GM21576 (cell line): Measurements from ENCODE around the gene KCNV2.
"Not testable (repeated sequence)": the region's sequence is repeated elsewhere in the genome, so short reads cannot be mapped to it uniquely, and the experiment has no call there.

Source experiments
- ATAC-seq: cut with Tn5 transposase; IDR thresholded peaks from one replicate; pipeline ENCODE4 v1.9.1; 2021; ENCODE audit warnings: mild to moderate bottlenecking, moderate library complexity; ENCODE audit not compliant: unreplicated experiment

KCNV2 gene

GRCh38 chr9:2717385-2717784 is at the start of gene KCNV2:
TSS of gene KCNV2 (plus strand) at chr9:2717510. CDS start at chr9:2717740, 230 bp downstream.
- ATAC-seq: no peak

DNA sequence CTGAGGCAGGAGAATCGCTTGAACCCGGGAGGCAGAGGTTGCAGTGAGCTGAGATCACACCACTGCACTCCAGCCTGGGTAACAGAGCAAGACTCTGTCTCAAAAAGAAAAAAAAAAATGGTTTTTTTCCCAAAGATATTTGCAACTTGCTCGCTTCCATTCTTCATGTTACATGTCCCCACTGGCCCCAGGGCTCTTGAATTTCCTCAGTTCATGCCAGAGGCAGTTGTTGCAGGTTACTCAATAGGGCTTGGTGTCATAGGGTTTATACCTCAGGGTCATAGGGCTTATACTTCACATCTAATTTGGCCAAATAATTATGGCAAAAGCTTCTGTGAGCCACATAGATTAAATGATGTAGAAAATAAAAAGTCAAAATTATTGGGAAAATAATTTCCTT is 44.1 kb upstream of the KCNV2 start:
- no peak for ATAC-seq

- no peak for ATAC-seq
Observed at GRCh38 chr9:2674141-2674824, 43.0 kb upstream of the KCNV2 start.

DNA sequence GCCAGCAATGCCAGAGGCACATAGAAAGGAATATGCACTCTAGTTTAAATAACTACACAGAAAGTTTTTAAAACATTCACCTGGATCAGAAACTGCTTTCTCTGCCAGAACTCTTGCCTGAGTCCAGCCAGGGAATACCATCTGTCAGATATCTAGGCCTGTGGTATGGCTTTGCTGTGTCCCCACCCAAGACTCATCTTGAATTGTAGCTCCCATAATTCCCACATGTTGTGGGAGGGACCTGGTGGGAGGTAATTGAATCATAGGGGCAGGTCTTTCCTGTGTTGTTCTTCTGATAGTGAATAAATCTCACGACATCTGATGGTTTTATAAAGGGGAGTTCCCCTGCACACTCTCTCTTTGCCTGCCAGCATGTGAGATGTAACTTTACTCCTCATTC is 41.5 kb upstream of the KCNV2 start:
- ATAC-seq: no peak

DNA sequence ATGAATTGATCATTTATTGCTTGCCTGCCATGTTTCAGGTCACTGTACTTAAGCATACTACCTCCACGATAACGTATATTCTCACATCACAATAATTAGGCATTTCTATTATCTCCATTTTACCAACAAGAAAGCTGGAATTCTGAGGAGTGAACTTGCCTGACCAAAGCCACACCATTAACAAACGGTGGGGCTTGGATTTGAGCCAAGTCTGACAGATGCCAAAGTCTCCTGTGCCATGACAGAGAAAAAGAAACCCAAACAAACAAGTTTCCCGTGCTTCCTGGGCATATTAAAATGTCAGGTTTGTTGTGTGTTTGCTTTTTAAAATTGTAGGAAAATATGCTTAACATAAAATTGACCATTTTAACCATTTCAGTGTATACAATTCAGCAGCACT is 40.8 kb upstream of the KCNV2 start:
- no peak for ATAC-seq

- ATAC-seq: no peak
Observed at GRCh38 chr9:2677915-2678889, 39.1 kb upstream of the KCNV2 start.

DNA sequence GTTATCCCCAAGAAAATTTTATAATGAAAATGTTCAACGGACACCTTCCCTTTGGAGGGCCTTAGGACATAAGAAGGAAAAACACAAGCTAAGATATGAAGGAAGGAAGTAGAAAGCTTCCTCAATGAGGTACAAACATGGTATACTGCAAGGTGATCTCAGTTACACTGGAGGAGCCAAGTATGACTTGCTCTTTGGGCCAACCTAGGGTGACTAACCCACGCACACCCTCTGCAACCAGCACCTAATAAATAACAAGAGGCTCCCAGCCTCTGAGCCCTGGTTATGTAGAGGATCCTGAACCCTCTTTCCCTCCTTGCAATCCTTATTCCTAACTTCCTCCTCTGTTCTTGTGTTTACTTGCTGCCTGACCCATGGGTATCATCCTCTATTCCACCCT is 38.3 kb upstream of the KCNV2 start:
- no peak for ATAC-seq

GRCh38 chr9:2681981-2682380 is 35.3 kb upstream of the KCNV2 start:
- ATAC-seq: no peak

- no peak for ATAC-seq
Observed at GRCh38 chr9:2686911-2687310, 30.4 kb upstream of the KCNV2 start.

GRCh38 chr9:2688636-2689035 is 28.7 kb upstream of the KCNV2 start:
- no peak for ATAC-seq

DNA sequence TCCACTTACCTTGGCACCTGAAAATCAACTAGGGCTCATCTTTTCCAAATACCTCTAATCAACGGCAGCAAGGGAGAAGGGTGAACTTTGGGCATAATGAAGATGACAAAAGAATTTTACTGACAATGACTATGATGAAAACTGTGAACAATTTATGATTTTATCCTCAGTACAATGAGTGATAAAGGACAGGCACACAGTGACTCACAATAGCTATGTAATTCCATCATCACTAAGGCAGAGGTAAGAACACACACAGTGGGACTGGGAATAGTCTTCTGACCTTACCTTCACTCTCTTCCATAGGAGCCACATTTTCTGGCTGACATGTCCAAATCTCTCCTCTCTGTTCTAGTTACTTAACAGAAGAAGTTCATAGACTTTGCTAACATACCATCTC is 26.1 kb upstream of the KCNV2 start:
- ATAC-seq: no peak

- no peak for ATAC-seq
Observed at GRCh38 chr9:2691626-2692025, 25.7 kb upstream of the KCNV2 start.

- no peak for ATAC-seq
Observed at GRCh38 chr9:2693056-2693455, 24.3 kb upstream of the KCNV2 start.

GRCh38 chr9:2697492-2697891 is 19.8 kb upstream of the KCNV2 start:
- ATAC-seq: peak; percentile 70

DNA sequence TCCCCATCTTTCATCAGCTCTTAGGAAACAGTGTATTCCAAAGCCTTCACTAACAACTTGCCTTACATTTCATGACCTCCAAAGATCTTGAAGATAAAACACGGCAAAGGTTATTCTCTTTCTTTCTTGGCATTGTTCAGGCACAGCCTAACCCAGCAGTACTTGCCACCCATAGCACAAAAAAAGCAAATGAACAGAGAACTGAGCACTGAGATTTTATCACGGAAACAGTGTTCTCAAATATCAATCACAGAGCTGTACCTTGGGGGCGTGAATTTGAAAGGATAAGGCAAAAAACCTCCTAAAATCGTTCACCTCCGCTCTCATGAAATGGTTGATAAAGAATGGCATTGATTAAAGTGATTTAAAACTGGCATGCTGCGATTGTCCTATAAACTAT is 16.9 kb upstream of the KCNV2 start:
- no peak for ATAC-seq

- no peak for ATAC-seq
Observed at GRCh38 chr9:2700909-2701550, 16.3 kb upstream of the KCNV2 start.

- ATAC-seq: no peak
Observed at GRCh38 chr9:2704504-2704903, 12.8 kb upstream of the KCNV2 start.

- not testable (repeated sequence) for ATAC-seq
Observed at GRCh38 chr9:2707256-2707655, 10.1 kb upstream of the KCNV2 start.

- peak; percentile 62 for ATAC-seq
Observed at GRCh38 chr9:2709645-2710101, 7.6 kb upstream of the KCNV2 start.

GRCh38 chr9:2711716-2712115 is 5.6 kb upstream of the KCNV2 start:
- no peak for ATAC-seq

GRCh38 chr9:2718001-2718697 is 839 bp downstream of the KCNV2 start:
- ATAC-seq: no peak
